HepG2 (cell line): Measurements from ENCODE around the gene TOP3B.

Experiments used
- FOSL1 ChIP-seq: sonication (generic); formaldehyde crosslinking; IDR thresholded peaks from 2 replicates; pipeline ENCODE4 v1.9.0; 2021; ENCODE audit warnings: missing genetic modification reagents, borderline replicate concordance
- FOXK1 ChIP-seq: sonication (generic); formaldehyde crosslinking; IDR thresholded peaks from 2 replicates; pipeline ENCODE4 v1.4.0; 2020; ENCODE audit warnings: low read depth, missing genetic modification reagents, borderline replicate concordance
- NFE2 ChIP-seq: sonication (generic); formaldehyde crosslinking; IDR thresholded peaks from 2 replicates; pipeline ENCODE4 v1.4.0; 2020; ENCODE audit warnings: missing genetic modification reagents
- POLR2AphosphoS5 ChIP-seq: IDR thresholded peaks from 2 replicates; pipeline ENCODE4 v1.6.1; 2012; ENCODE audit warnings: low read depth, low read length
- SMAD3 ChIP-seq: sonication (generic); formaldehyde crosslinking; IDR thresholded peaks from 2 replicates; pipeline ENCODE4 v1.4.0; 2020; ENCODE audit warnings: missing genetic modification reagents
- ZFX ChIP-seq: sonication (generic); formaldehyde crosslinking; IDR thresholded peaks from 2 replicates; pipeline ENCODE4 v1.4.0; 2020; ENCODE audit warnings: mild to moderate bottlenecking, low read depth, missing genetic modification reagents, moderate library complexity
- ZNF253 ChIP-seq: sonication (generic); formaldehyde crosslinking; IDR thresholded peaks from 2 replicates; pipeline ENCODE4 v1.8.0; 2022; ENCODE audit warnings: mild to moderate bottlenecking, missing genetic modification reagents, borderline replicate concordance
- TF ChIP-seq, protein P1 (sequence below): sonication (generic); formaldehyde crosslinking; IDR thresholded peaks from 2 replicates; pipeline ENCODE4 v1.5.0; 2020; ENCODE audit warnings: mild to moderate bottlenecking, missing genetic modification reagents, moderate library complexity
- TF ChIP-seq, protein P2 (sequence below): sonication (generic); IDR thresholded peaks from 2 replicates; pipeline ENCODE4 v1.6.1; 2016; ENCODE audit warnings: low read depth, borderline replicate concordance
- TF ChIP-seq, protein P3 (sequence below): sonication (generic); formaldehyde crosslinking; IDR thresholded peaks from 2 replicates; pipeline ENCODE4 v1.5.0; 2020; ENCODE audit warnings: missing genetic modification reagents, mild to moderate bottlenecking, borderline replicate concordance

DNA sequence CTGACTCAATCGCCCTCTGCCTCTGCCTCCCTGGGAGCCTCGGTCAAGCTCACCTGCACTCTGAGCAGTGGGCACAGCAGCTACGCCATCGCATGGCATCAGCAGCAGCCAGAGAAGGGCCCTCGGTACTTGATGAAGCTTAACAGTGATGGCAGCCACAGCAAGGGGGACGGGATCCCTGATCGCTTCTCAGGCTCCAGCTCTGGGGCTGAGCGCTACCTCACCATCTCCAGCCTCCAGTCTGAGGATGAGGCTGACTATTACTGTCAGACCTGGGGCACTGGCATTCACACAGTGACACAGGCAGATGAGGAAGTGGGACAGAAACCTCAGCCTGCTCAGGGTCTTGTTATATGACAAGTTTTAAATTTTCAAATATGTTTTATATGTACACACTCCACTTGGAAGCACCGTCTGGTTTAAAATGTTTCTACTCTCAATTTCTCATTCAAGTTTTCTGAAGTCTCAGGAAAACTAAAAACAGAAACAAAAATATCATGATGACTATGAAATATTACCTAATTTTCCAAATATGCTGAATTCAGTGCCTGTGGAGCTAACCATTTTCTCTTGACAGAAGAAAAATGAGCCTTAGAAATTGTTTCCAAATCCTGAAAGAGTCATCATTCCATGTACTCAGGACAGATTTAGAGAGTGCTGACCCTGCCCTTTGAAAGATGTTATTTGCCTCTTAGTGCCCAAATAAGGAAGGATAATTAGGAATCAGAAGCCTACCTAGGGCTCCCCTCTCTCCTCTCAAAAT, 48.8 kb upstream of the TOP3B start:
- TF ChIP-seq NFE2 (CRISPR knock-in tag), result no peak
- TF ChIP-seq SMAD3 (CRISPR knock-in tag), result no peak
- no peak for TF ChIP-seq FOSL1 (CRISPR knock-in tag)
- TF ChIP-seq FOXK1 (CRISPR knock-in tag), result no peak
- TF ChIP-seq, protein P1, sequence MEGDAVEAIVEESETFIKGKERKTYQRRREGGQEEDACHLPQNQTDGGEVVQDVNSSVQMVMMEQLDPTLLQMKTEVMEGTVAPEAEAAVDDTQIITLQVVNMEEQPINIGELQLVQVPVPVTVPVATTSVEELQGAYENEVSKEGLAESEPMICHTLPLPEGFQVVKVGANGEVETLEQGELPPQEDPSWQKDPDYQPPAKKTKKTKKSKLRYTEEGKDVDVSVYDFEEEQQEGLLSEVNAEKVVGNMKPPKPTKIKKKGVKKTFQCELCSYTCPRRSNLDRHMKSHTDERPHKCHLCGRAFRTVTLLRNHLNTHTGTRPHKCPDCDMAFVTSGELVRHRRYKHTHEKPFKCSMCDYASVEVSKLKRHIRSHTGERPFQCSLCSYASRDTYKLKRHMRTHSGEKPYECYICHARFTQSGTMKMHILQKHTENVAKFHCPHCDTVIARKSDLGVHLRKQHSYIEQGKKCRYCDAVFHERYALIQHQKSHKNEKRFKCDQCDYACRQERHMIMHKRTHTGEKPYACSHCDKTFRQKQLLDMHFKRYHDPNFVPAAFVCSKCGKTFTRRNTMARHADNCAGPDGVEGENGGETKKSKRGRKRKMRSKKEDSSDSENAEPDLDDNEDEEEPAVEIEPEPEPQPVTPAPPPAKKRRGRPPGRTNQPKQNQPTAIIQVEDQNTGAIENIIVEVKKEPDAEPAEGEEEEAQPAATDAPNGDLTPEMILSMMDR (CRISPR knock-in tag), result no peak
- TF ChIP-seq, protein P2, sequence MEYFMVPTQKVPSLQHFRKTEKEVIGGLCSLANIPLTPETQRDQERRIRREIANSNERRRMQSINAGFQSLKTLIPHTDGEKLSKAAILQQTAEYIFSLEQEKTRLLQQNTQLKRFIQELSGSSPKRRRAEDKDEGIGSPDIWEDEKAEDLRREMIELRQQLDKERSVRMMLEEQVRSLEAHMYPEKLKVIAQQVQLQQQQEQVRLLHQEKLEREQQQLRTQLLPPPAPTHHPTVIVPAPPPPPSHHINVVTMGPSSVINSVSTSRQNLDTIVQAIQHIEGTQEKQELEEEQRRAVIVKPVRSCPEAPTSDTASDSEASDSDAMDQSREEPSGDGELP, result no peak
- no peak for TF ChIP-seq ZFX (CRISPR knock-in tag)
- no peak for TF ChIP-seq ZNF253 (CRISPR knock-in tag)
- no peak for TF ChIP-seq POLR2AphosphoS5
- TF ChIP-seq, protein P3, sequence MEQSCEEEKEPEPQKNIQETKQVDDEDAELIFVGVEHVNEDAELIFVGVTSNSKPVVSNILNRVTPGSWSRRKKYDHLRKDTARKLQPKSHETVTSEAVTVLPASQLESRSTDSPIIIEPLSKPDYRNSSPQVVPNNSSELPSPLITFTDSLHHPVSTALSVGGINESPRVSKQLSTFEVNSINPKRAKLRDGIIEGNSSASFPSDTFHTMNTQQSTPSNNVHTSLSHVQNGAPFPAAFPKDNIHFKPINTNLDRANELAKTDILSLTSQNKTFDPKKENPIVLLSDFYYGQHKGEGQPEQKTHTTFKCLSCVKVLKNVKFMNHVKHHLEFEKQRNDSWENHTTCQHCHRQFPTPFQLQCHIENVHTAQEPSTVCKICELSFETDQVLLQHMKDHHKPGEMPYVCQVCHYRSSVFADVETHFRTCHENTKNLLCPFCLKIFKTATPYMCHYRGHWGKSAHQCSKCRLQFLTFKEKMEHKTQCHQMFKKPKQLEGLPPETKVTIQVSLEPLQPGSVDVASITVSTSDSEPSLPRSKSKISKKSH (CRISPR knock-in tag), result no peak
